HCT116 (cell line): ENCODE measurements around the gene SLC25A17.

Experiments used
- POLR2A ChIP-seq: IDR thresholded peaks from 2 replicates; pipeline ENCODE4 v1.7.0; 2011; ENCODE audit warnings: borderline replicate concordance; ENCODE audit not compliant: insufficient read depth, insufficient read length; ENCODE audit errors: extremely low read depth
- SIN3A ChIP-seq: IDR thresholded peaks from 2 replicates; pipeline ENCODE4 v1.6.1; 2012; ENCODE audit warnings: low read depth
- TF ChIP-seq, protein P1 (sequence below): IDR thresholded peaks from 2 replicates; pipeline ENCODE4 v1.6.1; 2012; ENCODE audit warnings: low read depth
- TF ChIP-seq, protein P2 (sequence below), 3 experiments: fragments of 200-600 bp in 1 of 3; sonication (generic) in 1 of 3; IDR thresholded peaks in 2 of 3; conservative IDR thresholded peaks in 1 of 3; 2 replicates each; pipeline ENCODE4 v1.5.1; 2012 to 2017; ENCODE audit warnings: low read depth in 2 of 3, low read length in 2 of 3, antibody characterized with exemption in 1 of 3, borderline replicate concordance in 1 of 3, control low read depth in 1 of 3, mild to moderate bottlenecking in 1 of 3, mixed read lengths in 1 of 3, mixed run types in 1 of 3, moderate library complexity in 1 of 3; ENCODE audit not compliant: insufficient read depth in 1 of 3
- TF ChIP-seq, protein P3 (sequence below): IDR thresholded peaks from 2 replicates; pipeline ENCODE4 v1.6.1; 2012

DNA sequence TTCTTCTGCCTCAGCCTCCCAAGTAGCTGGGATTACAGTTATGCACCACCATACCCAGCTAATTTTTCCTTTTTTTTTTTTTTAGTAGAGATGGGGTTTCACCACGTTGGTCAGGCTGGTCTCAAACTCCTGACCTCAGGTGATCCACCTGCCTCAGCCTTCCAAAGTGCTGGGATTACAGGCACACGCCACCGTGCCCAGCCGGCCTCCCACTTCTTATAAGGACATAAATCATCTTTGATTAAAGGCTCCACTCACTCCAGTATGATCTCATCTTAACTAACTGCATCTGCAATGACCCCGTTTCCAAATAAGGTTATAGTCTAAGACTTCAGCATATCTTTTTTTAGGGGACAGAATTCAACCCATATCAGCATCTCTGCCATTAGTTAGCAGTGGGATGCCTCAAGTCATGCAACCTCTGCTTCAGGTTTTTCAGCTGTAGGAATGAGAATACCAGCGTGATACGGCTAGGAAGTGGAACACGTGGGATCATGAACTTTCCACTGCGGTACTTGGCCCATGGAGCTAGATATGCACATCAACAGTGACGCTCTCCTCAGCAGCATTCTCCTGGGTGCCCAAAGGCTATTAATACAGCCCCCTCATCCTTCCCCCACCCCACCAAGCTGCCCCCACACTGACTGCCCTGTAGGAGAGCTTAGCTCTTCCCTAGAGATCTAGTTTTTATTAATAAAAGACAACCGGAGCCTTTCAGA, 98.4 kb downstream of the SLC25A17 start:
- TF ChIP-seq, protein P1, sequence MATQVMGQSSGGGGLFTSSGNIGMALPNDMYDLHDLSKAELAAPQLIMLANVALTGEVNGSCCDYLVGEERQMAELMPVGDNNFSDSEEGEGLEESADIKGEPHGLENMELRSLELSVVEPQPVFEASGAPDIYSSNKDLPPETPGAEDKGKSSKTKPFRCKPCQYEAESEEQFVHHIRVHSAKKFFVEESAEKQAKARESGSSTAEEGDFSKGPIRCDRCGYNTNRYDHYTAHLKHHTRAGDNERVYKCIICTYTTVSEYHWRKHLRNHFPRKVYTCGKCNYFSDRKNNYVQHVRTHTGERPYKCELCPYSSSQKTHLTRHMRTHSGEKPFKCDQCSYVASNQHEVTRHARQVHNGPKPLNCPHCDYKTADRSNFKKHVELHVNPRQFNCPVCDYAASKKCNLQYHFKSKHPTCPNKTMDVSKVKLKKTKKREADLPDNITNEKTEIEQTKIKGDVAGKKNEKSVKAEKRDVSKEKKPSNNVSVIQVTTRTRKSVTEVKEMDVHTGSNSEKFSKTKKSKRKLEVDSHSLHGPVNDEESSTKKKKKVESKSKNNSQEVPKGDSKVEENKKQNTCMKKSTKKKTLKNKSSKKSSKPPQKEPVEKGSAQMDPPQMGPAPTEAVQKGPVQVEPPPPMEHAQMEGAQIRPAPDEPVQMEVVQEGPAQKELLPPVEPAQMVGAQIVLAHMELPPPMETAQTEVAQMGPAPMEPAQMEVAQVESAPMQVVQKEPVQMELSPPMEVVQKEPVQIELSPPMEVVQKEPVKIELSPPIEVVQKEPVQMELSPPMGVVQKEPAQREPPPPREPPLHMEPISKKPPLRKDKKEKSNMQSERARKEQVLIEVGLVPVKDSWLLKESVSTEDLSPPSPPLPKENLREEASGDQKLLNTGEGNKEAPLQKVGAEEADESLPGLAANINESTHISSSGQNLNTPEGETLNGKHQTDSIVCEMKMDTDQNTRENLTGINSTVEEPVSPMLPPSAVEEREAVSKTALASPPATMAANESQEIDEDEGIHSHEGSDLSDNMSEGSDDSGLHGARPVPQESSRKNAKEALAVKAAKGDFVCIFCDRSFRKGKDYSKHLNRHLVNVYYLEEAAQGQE: no peak
- TF ChIP-seq, protein P2, sequence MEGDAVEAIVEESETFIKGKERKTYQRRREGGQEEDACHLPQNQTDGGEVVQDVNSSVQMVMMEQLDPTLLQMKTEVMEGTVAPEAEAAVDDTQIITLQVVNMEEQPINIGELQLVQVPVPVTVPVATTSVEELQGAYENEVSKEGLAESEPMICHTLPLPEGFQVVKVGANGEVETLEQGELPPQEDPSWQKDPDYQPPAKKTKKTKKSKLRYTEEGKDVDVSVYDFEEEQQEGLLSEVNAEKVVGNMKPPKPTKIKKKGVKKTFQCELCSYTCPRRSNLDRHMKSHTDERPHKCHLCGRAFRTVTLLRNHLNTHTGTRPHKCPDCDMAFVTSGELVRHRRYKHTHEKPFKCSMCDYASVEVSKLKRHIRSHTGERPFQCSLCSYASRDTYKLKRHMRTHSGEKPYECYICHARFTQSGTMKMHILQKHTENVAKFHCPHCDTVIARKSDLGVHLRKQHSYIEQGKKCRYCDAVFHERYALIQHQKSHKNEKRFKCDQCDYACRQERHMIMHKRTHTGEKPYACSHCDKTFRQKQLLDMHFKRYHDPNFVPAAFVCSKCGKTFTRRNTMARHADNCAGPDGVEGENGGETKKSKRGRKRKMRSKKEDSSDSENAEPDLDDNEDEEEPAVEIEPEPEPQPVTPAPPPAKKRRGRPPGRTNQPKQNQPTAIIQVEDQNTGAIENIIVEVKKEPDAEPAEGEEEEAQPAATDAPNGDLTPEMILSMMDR (IDR thresholded peaks at IDR 0.05 in 2 of 3, conservative IDR thresholded peaks at IDR 0.05 in 1 of 3; ENCODE audit: borderline replicate concordance in 1 of 3, insufficient read depth in 1 of 3, low read depth in 2 of 3, low read length in 2 of 3): no peak
- TF ChIP-seq, protein P3, sequence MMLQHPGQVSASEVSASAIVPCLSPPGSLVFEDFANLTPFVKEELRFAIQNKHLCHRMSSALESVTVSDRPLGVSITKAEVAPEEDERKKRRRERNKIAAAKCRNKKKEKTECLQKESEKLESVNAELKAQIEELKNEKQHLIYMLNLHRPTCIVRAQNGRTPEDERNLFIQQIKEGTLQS: no peak
- TF ChIP-seq POLR2A (no peak), SIN3A (no peak)
